Endothelial cell of umbilical vein (primary cell): ENCODE measurements around the gene MSL1. TPM values are rescaled to one million over a fixed set of nuclear protein-coding genes. Genes with fewer than 3 reads are reported as not detected.
A peak's percentile ranks its signal among the peaks of the same experiment; 100 is the strongest.

Experiments
- BruUV-seq: library from RNA; stranded (reverse); fragments of 400-500 nt; replicated peaks from 2 replicates; lab custom pipeline; 2021; lab: Mats Ljungman, UMichigan
- CTCF ChIA-PET: fragments of 300-600, 350-600 bp; sonication (Branson Sonifier 250); formaldehyde crosslinking; loops from one replicate; lab custom pipeline; 2021; ENCODE audit warnings: antibody characterized with exemption, inconsistent platforms; lab: Charles Lee
- POLR2A ChIA-PET: fragments of 300-600, 350-600 bp; sonication (Branson Sonifier 250); formaldehyde crosslinking; loops from one replicate; lab custom pipeline; 2021; ENCODE audit warnings: antibody characterized with exemption, inconsistent platforms; lab: Charles Lee
- DNase-seq: peaks from one replicate; pipeline ENCODE4 v3.0.0-alpha.2; 2011; ENCODE audit warnings: low read depth, low spot score
- FAIRE-seq: peaks from 2 replicates; lab custom pipeline; 2011; peaks lifted over from hg19 to GRCh38; lab: Jason Lieb, UNC
- H2AFZ ChIP-seq: 2 replicates; pipeline ENCODE4 v1.6.0; 2012; ENCODE audit warnings: low read depth, low read length, control low read depth, inconsistent platforms
- H3K27ac ChIP-seq: 2 replicates; pipeline ENCODE4 v1.5.1; 2011; ENCODE audit warnings: low read depth, mild to moderate bottlenecking, control low read depth, low read length, moderate library complexity; ENCODE audit not compliant: insufficient read depth
- H3K27me3 ChIP-seq, 2 experiments: 2 replicates each; pipeline versions ENCODE4 v1.6.0 to v1.6.1; 2011; ENCODE audit warnings: low read length in 2 of 2, mixed read lengths in 1 of 2; ENCODE audit not compliant: control insufficient read depth in 2 of 2, insufficient read depth in 2 of 2
- H3K36me3 ChIP-seq, 2 experiments: 2 replicates in 1 of 2; 3 replicates in 1 of 2; pipeline ENCODE4 v1.5.1; 2011; ENCODE audit warnings: low read length in 2 of 2, mild to moderate bottlenecking in 1 of 2, moderate library complexity in 1 of 2; ENCODE audit not compliant: control insufficient read depth in 2 of 2, insufficient read depth in 2 of 2; ENCODE audit errors: extremely low read depth in 1 of 2
- H3K4me1 ChIP-seq: 3 replicates; pipeline ENCODE4 v1.5.1; 2011; ENCODE audit warnings: mild to moderate bottlenecking, low read length; ENCODE audit not compliant: control insufficient read depth, insufficient read depth; ENCODE audit errors: extremely low read depth
- H3K4me2 ChIP-seq: 2 replicates; pipeline ENCODE4 v1.6.1; 2011; ENCODE audit warnings: low read length, control low read depth, mixed read lengths; ENCODE audit not compliant: insufficient read depth
- H3K4me3 ChIP-seq, 3 experiments: fragments of 200-600 bp in 1 of 3; sonication (generic), shearing (Covaris generic) in 1 of 3; replicated peaks in 1 of 3; 2 replicates each; pipeline ENCODE4 v1.5.1; 2011 to 2016; ENCODE audit warnings: control low read depth in 3 of 3, low read length in 3 of 3, mild to moderate bottlenecking in 2 of 3, inconsistent platforms in 1 of 3, low read depth in 1 of 3, moderate library complexity in 1 of 3; ENCODE audit not compliant: insufficient read depth in 1 of 3
- H3K79me2 ChIP-seq: 2 replicates; pipeline ENCODE4 v1.6.0; 2012; ENCODE audit warnings: low read length, inconsistent platforms; ENCODE audit not compliant: control insufficient read depth, insufficient read depth
- H3K9ac ChIP-seq: replicated peaks from 2 replicates; pipeline ENCODE3; 2011; ENCODE audit warnings: low read length, control low read depth; ENCODE audit not compliant: insufficient read depth; ENCODE audit errors: extremely low read depth
- H3K9me1 ChIP-seq: replicated peaks from 3 replicates; pipeline ENCODE4 v1.6.0; 2011; ENCODE audit warnings: mild to moderate bottlenecking, low read length; ENCODE audit not compliant: control insufficient read depth, insufficient read depth; ENCODE audit errors: extremely low read depth
- H3K9me3 ChIP-seq: replicated peaks from 2 replicates; pipeline ENCODE4 v1.5.1; 2012; ENCODE audit warnings: low read length, inconsistent platforms; ENCODE audit not compliant: control insufficient read depth, insufficient read depth
- H4K20me1 ChIP-seq: replicated peaks from 2 replicates; pipeline ENCODE3; 2011; ENCODE audit warnings: mild to moderate bottlenecking, low read length; ENCODE audit not compliant: control insufficient read depth, insufficient read depth; ENCODE audit errors: extremely low read depth
- EZH2 ChIP-seq: IDR thresholded peaks from 2 replicates; pipeline ENCODE4 v1.6.1; 2012; ENCODE audit warnings: borderline replicate concordance, low read depth, mild to moderate bottlenecking, moderate library complexity, low read length, inconsistent platforms; ENCODE audit not compliant: severe bottlenecking
- FOS ChIP-seq: IDR thresholded peaks from 2 replicates; pipeline ENCODE4 v1.6.1; 2011; ENCODE audit warnings: mild to moderate bottlenecking, low read length, moderate library complexity, borderline replicate concordance; ENCODE audit not compliant: insufficient read depth
- GATA2 ChIP-seq: IDR thresholded peaks from 2 replicates; pipeline ENCODE4 v1.7.0; 2011; ENCODE audit warnings: low read depth, mild to moderate bottlenecking, moderate library complexity, mixed read lengths, low read length; ENCODE audit not compliant: insufficient read length, insufficient read depth
- JUN ChIP-seq: IDR thresholded peaks from 2 replicates; pipeline ENCODE4 v1.6.1; 2011; ENCODE audit warnings: borderline replicate concordance, low read depth; ENCODE audit not compliant: insufficient read length, insufficient read depth
- MYC ChIP-seq: IDR thresholded peaks from one replicate; pipeline ENCODE4 v1.6.1; 2011; ENCODE audit warnings: mild to moderate bottlenecking, low read depth, low read length
- POLR2A ChIP-seq: IDR thresholded peaks from 2 replicates; pipeline ENCODE4 v1.6.1; 2012; ENCODE audit warnings: low read depth, mild to moderate bottlenecking, control low read depth, low read length
- POLR2AphosphoS5 ChIP-seq: IDR thresholded peaks from 2 replicates; pipeline ENCODE4 v1.6.1; 2012; ENCODE audit warnings: low read depth, mild to moderate bottlenecking, control low read depth, low read length, moderate library complexity; ENCODE audit not compliant: insufficient read depth
- dilution Hi-C: fragments of 300-500 bp; cut with MboI; formaldehyde crosslinking; loops from one replicate; pipeline ENCODE4 v1.15.0; 2019; ENCODE audit warnings: low sequenced_read_pairs; ENCODE audit not compliant: extremely low pct_ligation_motif_present
- intact Hi-C: fragments of 100-400 bp; cut with micrococcal nuclease; formaldehyde crosslinking; loops from one replicate; pipeline ENCODE4 v1.10.0; 2022
- polyA plus RNA-seq, 4 experiments: library from polyadenylated mRNA; depleted of rRNA in 3 of 4; stranded (reverse) in 3 of 4; unstranded in 1 of 4; fragments of >200 nt; gene quantifications; 2 replicates each; pipeline versions ENCODE4 v1.2.1 to v1.2.3, GENCODE V29; 2011 to 2012; ENCODE audit warnings: missing spikeins in 1 of 4
- total RNA-seq: library from RNA; stranded (reverse); gene quantifications from 2 replicates; pipeline ENCODE4 v1.2.3, GENCODE V29; 2021
- TF ChIP-seq, protein P1 (sequence below): IDR thresholded peaks from 2 replicates; pipeline ENCODE4 v1.6.1; 2011; ENCODE audit not compliant: insufficient read depth, insufficient read length
- TF ChIP-seq, protein P2 (sequence below), 2 donors: IDR thresholded peaks; 1 replicate in 1 of 2; 2 replicates in 1 of 2; pipeline ENCODE4 v1.5.1; 2011; ENCODE audit warnings: low read length in 2 of 2, mild to moderate bottlenecking in 2 of 2, moderate library complexity in 2 of 2, control low read depth in 1 of 2, inconsistent platforms in 1 of 2, low read depth in 1 of 2; ENCODE audit not compliant: insufficient read depth in 1 of 2; ENCODE audit errors: extremely low read depth in 1 of 2

MSL1 gene
- total and polyA plus RNA-seq, 2 donors (not counting 3 experiments of a cell fraction or from before 2014, with no cell fraction given) = 30.9 to 95.0 TPM

GRCh38 chr17:40110026-40110845 is 11.5 kb upstream of the MSL1 start:
- Histone ChIP-seq H3K4me3 (peak overlapping the region in 1 of 3 experiments; percentile 6), H3K4me1 (peaks cover 62% of the 10 kb centered on the region), H3K36me3 (no peaks in the 10 kb centered on the region), H3K9me3 (no peaks in the 10 kb centered on the region), H3K27ac (peak overlapping the region; percentile 88), H4K20me1 (no peaks in the 10 kb centered on the region), H3K79me2 (no peaks in the 10 kb centered on the region), H3K27me3 (no peaks in the 10 kb centered on the region), H2AFZ (peak overlapping the region; percentile 37), H3K9me1 (no peaks in the 10 kb centered on the region), H3K4me2 (peak overlapping the region; percentile 76), H3K9ac (peak overlapping the region; percentile 75)
- intact Hi-C loops = no loop called here
- POLR2A ChIA-PET = interaction anchor here (0.8 to 4.3 kb wide), 4 partner anchors 9 to 27 kb away, joined by 3 to 56 read pairs (median 8); partner anchors contain the start of gene NR1D1
- FAIRE-seq = peak; percentile 71
- CTCF ChIA-PET = interaction anchor here (0.7 to 5.8 kb wide), 16 partner anchors 11 to 362 kb away, joined by 3 to 138 read pairs (median 12); partner anchors contain the start of genes CSF3, MSL1, NR1D1 and THRA
- no peak for TF ChIP-seq FOS
- no peak for TF ChIP-seq EZH2
- TF ChIP-seq GATA2 = peak; percentile 34
- TF ChIP-seq MYC = no peak
- TF ChIP-seq, protein P1, sequence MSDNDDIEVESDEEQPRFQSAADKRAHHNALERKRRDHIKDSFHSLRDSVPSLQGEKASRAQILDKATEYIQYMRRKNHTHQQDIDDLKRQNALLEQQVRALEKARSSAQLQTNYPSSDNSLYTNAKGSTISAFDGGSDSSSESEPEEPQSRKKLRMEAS = no peak
- no peak for TF ChIP-seq POLR2AphosphoS5
- TF ChIP-seq, protein P2, sequence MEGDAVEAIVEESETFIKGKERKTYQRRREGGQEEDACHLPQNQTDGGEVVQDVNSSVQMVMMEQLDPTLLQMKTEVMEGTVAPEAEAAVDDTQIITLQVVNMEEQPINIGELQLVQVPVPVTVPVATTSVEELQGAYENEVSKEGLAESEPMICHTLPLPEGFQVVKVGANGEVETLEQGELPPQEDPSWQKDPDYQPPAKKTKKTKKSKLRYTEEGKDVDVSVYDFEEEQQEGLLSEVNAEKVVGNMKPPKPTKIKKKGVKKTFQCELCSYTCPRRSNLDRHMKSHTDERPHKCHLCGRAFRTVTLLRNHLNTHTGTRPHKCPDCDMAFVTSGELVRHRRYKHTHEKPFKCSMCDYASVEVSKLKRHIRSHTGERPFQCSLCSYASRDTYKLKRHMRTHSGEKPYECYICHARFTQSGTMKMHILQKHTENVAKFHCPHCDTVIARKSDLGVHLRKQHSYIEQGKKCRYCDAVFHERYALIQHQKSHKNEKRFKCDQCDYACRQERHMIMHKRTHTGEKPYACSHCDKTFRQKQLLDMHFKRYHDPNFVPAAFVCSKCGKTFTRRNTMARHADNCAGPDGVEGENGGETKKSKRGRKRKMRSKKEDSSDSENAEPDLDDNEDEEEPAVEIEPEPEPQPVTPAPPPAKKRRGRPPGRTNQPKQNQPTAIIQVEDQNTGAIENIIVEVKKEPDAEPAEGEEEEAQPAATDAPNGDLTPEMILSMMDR (IDR thresholded peaks at IDR 0.05; ENCODE audit: extremely low read depth in 1 of 2, insufficient read depth in 1 of 2, low read depth in 1 of 2, low read length in 2 of 2) = no peak
- no peak for TF ChIP-seq JUN
- TF ChIP-seq POLR2A = peak; percentile 42
- dilution Hi-C loops = no loop called here
- DNase-seq = peak; percentile 56
- no TSS peak for BruUV-seq
